ENCODE measurements around the gene ZNF598. TPM values are rescaled to one million over a fixed set of nuclear protein-coding genes. Genes with fewer than 3 reads are reported as not detected.

The ZNF598 gene
- total RNA-seq, 1 experiment from 2014 or later = 85.7 TPM

- ATAC-seq = peak; percentile 2; the same call in 1 of the 2 replicates
- Histone ChIP-seq H3K4me3 (ENCODE audit: low read depth in 2 of 2, low read length in 2 of 2) (no peak overlapping the region), H3K36me3 (ENCODE audit: control insufficient read depth, insufficient read depth, low read length) (peaks cover 6% of the 10 kb centered on the region; the same call in 1 of the 2 replicates), H3K27me3 (ENCODE audit: control insufficient read depth, insufficient read depth, low read length) (no peaks in the 10 kb centered on the region), H3K9me3 (ENCODE audit: control insufficient read depth, insufficient read depth, low read depth, low read length) (no peaks in the 10 kb centered on the region), H3K4me1 (ENCODE audit: control insufficient read depth, insufficient read depth, low read length) (peaks cover 43% of the 10 kb centered on the region), H3K27ac (ENCODE audit: low read length) (peak overlapping the region; percentile 65)
- no peak for DNase-seq (ENCODE audit: low read depth, low spot score)
- no peak for TF ChIP-seq CTCF (IDR thresholded peaks at IDR 0.05)
- TF ChIP-seq TCF7L2 (IDR thresholded peaks at IDR 0.05; ENCODE audit: low read depth, low read length) = no peak
- TF ChIP-seq POLR2AphosphoS5 (IDR thresholded peaks at IDR 0.05; ENCODE audit: low read depth, low read length) = no peak
- no peak for TF ChIP-seq REST (IDR thresholded peaks at IDR 0.05; ENCODE audit: insufficient read depth in 1 of 2, low read depth in 2 of 2, low read length in 1 of 2)
- no peak for TF ChIP-seq SIN3A (IDR thresholded peaks at IDR 0.05; ENCODE audit: borderline replicate concordance, insufficient read depth, low read depth, low read length)
- no TSS peak for BruUV-seq (replicated peaks)
- ChIA-PET CTCF (interaction anchor here (1.0 kb wide), 1 partner anchor 27 kb away, joined by 3 read pairs; no protein-coding TSS in a partner anchor), POLR2A (no interaction called here)
- intact Hi-C loops (cut with micrococcal nuclease; ENCODE audit: unreplicated experiment) = no loop called here
- in situ Hi-C loops (cut with HindIII; ENCODE audit: low pct_unique_long_range_greater_than_20kb, low sequenced_read_pairs) = no loop called here
These were observed 4.7 kb downstream of the ZNF598 start for GRCh38 chr16:2004795-2005517.

- TF ChIP-seq CTCF (IDR thresholded peaks at IDR 0.05) = peak; percentile 99
- TF ChIP-seq REST (IDR thresholded peaks at IDR 0.05; ENCODE audit: insufficient read depth in 1 of 2, low read depth in 2 of 2, low read length in 1 of 2) = no peak
- TF ChIP-seq POLR2AphosphoS5 (IDR thresholded peaks at IDR 0.05; ENCODE audit: low read depth, low read length) = peak; percentile 44; the same call in 1 of the 2 replicates
- peak; percentile 55; the same call in 1 of the 2 replicates for TF ChIP-seq SIN3A (IDR thresholded peaks at IDR 0.05; ENCODE audit: borderline replicate concordance, insufficient read depth, low read depth, low read length)
- no peak for TF ChIP-seq TCF7L2 (IDR thresholded peaks at IDR 0.05; ENCODE audit: low read depth, low read length)
- POLR2A ChIA-PET = no interaction called here
- Histone ChIP-seq H3K9me3 (ENCODE audit: control insufficient read depth, insufficient read depth, low read depth, low read length) (no peaks in the 10 kb centered on the region), H3K4me1 (ENCODE audit: control insufficient read depth, insufficient read depth, low read length) (peaks cover 43% of the 10 kb centered on the region), H3K27me3 (ENCODE audit: control insufficient read depth, insufficient read depth, low read length) (no peaks in the 10 kb centered on the region), H3K27ac (ENCODE audit: low read length) (peak overlapping the region; percentile 65), H3K4me3 (ENCODE audit: low read depth in 2 of 2, low read length in 2 of 2) (no peak overlapping the region), H3K36me3 (ENCODE audit: control insufficient read depth, insufficient read depth, low read length) (peaks cover 6% of the 10 kb centered on the region; the same call in 1 of the 2 replicates)
- ATAC-seq (peak; percentile 89), DNase-seq (ENCODE audit: low read depth, low spot score) (no peak)
- in situ Hi-C loops (cut with HindIII; ENCODE audit: low pct_unique_long_range_greater_than_20kb, low sequenced_read_pairs) (no loop called here), intact Hi-C loops (cut with micrococcal nuclease; ENCODE audit: unreplicated experiment) (no loop called here)
- CTCF ChIA-PET = interaction anchor here (0.5 to 1.0 kb wide), 6 partner anchors 19 to 215 kb away, joined by 3 to 5 read pairs (median 3); no protein-coding TSS in a partner anchor
- BruUV-seq (replicated peaks) = no TSS peak
These were observed 5.6 kb downstream of the ZNF598 start for GRCh38 chr16:2003827-2004641.
